Stimulated activated CD4-positive, alpha-beta T cell treated with anti-CD3 and anti-CD28 coated beads, Interleukin-4, amount 100 ng/mL, for 48 hours (primary cell): Measurements from ENCODE around the gene MIDN.

Source experiments
- DNase-seq, 2 donors: peaks; one replicate each; pipeline ENCODE4 v3.0.0-alpha.2; 2020; ENCODE audit warnings: low read depth in 2 of 2

Gene MIDN

DNA sequence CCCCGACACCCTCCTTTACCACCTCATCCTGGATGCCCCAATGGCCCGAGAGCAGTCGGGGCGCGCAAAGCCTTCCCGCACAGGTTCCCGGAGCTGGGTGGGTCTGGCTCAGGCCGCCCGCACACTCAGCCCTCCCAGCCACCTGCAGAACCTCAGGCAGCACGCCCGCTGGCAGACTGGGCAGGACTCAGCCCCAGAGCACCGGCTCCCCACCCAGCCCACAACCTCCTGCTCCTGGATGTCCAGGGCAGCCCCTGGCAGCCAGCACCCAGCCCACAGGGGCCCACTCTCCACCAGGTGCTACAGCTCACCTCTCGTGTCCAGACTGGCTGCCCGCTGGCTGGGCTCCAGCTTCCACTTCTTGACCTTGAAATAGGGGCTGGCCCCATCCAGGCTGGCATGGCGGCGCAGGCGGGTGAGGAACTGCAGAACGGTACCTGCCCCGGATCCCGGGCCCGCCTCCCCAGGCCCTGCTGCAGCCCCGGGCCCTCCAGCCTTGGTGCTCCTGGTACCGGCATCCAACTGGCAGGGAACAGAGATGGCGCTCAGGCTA is 15.2 kb upstream of the MIDN start:
- no peak for DNase-seq

- no peak for DNase-seq
Measured at GRCh38 chr19:1234051-1234954, 14.1 kb upstream of the MIDN start.

DNA sequence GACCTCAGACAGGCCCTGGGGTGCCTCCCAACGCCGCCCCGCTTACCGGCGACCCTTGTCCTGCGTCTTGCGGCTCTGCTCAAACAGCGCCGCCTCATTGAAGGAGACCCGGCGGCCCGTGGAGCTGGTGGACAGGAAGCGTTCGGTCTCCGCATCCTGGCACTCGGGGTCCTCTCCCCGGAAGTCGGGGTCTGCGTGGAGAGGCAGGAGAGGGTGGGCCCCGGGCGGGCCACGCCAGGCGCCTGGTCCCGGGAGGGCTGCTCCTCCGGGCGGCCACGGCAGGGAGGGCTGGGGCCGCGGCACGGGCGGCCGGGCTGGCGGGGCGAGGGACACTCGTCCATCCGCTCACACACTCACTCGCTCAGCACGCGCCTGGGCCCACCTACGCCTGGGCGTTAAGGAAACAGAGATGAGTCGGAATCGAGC is 13.4 kb upstream of the MIDN start:
- DNase-seq, result no peak

GRCh38 chr19:1235625-1236538 is 12.5 kb upstream of the MIDN start:
- DNase-seq, result no peak

GRCh38 chr19:1236576-1236975 is 11.8 kb upstream of the MIDN start:
- DNase-seq, result no peak

DNA sequence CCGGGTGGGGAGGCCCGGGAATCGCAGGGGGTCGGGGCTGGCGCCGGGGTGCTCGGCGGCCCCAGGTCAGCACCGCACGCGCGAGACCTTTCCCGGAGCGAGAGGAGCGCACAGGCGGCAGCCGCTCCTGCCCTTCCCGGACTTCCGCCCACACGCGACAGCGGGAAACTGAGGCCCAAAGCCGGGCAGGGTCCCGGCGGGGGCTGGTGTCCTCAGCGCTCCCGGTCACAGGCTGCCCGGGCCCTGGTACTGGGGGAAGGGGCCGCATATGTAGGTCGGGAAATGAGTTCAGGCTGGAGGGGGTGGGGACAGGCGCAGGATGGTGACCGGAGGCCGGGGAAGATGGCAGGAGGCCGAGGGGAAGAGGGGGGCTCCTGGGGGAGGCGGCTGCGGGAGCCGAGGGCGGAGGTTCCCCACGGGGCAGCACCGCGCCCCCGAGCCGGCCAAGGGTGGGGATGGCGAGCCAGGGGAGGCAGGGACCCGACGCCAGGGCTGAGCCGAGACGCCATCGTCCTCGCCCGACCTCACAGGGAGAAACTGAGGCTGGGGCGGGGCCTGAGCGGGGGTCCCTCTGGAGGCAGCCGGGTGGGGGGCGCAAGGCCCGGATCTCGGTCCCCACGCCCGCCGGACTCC is 11.2 kb upstream of the MIDN start:
- DNase-seq, result no peak

GRCh38 chr19:1237754-1238368 is 10.5 kb upstream of the MIDN start, which contains the start of gene CBARP:
Gene CBARP (minus strand): TSS chr19:1238005. CDS start chr19:1236100, 1,905 bp downstream.
- no peak for DNase-seq

GRCh38 chr19:1238369-1239303 is 9.7 kb upstream of the MIDN start:
- no peak for DNase-seq

- no peak for DNase-seq
Measured at GRCh38 chr19:1239420-1239795, 9.0 kb upstream of the MIDN start.

DNA sequence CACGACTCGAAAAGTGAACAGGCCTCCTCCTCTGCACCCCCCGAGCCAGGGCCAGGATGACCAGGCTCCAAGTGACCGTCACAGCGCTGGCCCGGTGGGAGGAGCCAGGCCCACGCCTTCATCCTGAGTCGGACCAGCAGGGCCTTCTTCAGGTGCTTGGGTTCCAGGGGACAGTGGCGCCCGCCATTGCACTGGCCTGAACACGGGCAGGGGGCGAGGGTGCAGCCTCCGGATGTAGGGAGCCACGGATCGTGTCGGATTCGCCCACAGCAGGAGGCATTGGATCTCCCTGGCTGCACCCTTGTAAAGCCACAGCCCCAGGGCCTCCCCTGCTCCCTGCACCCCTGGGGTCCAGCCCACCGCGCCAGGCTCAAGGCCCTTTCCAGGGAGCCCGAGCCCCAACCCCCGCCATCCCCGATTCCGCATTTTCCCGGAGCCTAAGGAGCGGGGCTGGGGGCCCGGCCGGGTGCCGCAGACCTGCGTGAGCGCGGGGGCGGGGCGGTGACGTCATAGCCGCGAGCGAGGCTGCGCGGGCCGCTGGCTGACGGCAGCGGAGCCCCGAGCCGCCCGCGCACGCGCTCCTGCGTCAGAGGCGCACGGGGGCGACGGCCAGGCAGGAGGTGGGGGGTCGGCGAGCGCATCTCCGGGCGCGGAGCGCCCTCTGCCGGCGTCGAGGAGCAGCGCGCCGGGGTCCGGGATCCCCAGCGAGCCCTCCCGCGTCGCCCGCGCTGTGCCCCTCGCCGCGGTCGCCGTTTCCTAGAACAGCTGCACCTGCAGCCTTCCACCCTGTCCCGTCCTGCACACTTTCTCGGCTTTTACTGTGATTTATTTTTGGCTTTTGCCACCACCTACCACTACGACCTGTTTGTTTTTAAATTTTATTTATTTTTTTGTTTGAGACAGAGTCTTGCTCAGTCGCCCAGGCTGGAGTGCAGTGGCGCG is 8.3 kb upstream of the MIDN start:
- DNase-seq, result peak; percentile 89 to 92

- no peak for DNase-seq
Measured at GRCh38 chr19:1240925-1241324, 7.5 kb upstream of the MIDN start.

DNA sequence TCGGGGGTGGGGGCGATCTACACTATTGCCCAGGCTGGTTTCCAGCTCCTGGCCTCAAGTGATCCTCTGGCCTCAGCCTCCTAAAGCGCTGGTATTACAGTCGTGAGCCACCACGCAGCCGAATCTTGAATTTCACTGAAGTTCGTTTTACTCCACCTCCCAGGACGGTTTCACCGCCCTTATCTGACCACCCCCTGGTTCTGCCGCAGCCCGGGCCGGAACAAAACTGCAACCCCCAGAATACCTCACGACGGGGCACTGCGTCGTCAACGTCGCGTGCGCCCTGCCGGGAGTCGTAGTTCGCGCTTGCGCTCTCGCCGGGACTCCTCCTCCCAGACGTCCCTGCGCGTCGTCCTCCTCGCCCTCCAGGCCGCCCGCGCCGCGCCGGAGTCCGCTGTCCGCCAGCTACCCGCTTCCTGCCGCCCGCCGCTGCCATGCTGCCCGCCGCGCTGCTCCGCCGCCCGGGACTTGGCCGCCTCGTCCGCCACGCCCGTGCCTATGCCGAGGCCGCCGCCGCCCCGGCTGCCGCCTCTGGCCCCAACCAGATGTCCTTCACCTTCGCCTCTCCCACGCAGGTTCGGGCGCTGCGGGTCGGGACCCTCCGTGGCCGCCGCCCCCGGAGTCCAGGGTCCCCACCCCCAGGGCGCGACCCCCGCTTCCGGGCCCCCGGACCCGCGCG is 6.8 kb upstream of the MIDN start, which contains the start of gene ATP5F1D:
Gene ATP5F1D, plus strand, starts transcription at position 335 of the 679 bp plus-strand sequence. Its CDS starts 100 bp downstream, at position 435.
- peak; percentile 86 to 92 for DNase-seq

DNA sequence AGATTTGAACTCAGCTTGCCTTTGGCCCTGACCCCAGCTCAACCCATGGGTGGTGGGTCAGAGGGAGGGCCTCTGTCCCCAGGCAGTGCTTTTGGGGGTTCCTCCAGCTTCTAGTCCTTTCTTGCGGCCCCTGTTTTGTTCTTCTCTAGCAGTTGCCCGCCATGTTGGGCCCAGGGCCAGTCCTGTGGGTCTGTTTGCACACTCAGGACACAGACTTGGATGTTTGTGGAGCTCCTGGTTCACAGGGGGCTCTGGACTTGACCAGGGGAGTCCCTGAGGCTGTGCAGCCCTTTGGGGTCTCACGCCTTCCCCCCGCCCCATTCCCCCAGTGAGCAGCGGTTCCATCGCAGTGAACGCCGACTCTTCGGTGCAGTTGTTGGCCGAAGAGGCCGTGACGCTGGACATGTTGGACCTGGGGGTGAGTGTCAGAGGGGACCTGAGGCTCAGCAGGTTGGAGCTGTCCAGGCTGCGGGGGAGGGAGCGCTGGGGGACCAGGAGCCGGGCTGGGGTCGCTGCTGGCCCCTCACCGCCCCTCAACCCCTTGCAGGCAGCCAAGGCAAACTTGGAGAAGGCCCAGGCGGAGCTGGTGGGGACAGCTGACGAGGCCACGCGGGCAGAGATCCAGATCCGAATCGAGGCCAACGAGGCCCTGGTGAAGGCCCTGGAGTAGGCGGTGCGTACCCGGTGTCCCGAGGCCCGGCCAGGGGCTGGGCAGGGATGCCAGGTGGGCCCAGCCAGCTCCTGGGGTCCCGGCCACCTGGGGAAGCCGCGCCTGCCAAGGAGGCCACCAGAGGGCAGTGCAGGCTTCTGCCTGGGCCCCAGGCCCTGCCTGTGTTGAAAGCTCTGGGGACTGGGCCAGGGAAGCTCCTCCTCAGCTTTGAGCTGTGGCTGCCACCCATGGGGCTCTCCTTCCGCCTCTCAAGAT is 4.4 kb upstream of the MIDN start:
- peak; percentile 78 to 83 for DNase-seq

GRCh38 chr19:1244693-1245451 is 3.5 kb upstream of the MIDN start:
- DNase-seq, result no peak

DNA sequence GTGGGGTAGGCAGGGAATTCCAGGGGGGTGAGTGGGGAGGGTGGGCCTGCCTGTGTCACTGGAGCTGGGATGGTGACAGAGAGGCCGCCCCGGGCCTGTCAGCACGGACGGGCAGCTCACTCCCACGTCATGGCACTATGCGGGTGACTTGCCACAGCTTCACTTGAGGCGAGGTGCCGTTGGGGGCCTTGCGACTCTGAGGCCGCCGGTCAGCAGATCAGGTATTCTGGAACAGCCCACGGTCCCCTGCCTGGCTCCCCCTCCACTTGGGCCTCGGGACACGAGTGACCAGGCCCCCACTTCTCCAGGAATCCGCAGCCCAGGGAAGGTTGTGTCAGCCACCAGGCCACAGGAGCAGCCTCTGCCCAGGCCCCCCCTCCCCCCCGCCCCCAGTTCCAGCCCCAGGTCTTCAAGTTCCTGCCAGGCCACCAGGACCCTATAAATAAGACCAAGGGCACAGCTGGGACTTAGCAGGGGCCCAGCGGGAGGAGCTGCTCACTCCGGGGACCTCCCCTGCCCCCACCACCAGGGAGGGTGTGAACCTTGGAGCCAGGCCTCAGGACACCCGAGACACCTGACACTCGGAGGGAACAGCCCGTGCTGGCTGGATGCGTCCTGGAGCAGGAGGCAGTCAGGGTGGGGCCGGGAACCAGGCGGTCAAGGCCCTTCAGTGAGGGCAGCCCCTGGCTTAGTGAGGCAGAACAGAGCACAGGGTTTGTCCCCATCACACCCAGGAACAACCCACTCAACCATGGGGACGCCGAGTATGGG is 2.7 kb upstream of the MIDN start:
- no peak for DNase-seq
